ENCODE measurements around the gene ATP6V1B1. TPM values are rescaled to one million over a fixed set of nuclear protein-coding genes. Genes with fewer than 3 reads are reported as not detected.

Gene ATP6V1B1
- total and polyA plus RNA-seq, 10 of the 15 experiments (the other 5 are each of a cell fraction or from before 2014, with no cell fraction given): not detected

- TF ChIP-seq ETV6 (conservative IDR thresholded peaks at IDR 0.05 in 1 of 2, IDR thresholded peaks at IDR 0.05 in 1 of 2; ENCODE audit: borderline replicate concordance in 1 of 2, low read depth in 1 of 2) (peak in 1 of 2 experiments; percentile 79; a peak in 2 of 4 replicates), HCFC1 (IDR thresholded peaks at IDR 0.05; ENCODE audit: low read length) (no peak), IKZF2 (IDR thresholded peaks at IDR 0.05) (peak; percentile 40 to 51; a peak in 1 of 4 replicates), ATF7 (IDR thresholded peaks at IDR 0.05; ENCODE audit: low read depth) (0 out of 2 replicates have a peak, but pooled peaks have one; percentile 18), CTCF (IDR thresholded peaks at IDR 0.05 in 2 of 3, conservative IDR thresholded peaks at IDR 0.05 in 1 of 3; ENCODE audit: control insufficient read depth in 2 of 3, extremely low read depth in 1 of 3, insufficient read depth in 1 of 3, low read depth in 3 of 3, low read length in 3 of 3) (peak; percentile 88 to 93 (median 91)), ZNF592 (IDR thresholded peaks at IDR 0.05) (no peak), SIN3A (IDR thresholded peaks at IDR 0.05; ENCODE audit: low read depth, low read length) (no peak), NFYA (IDR thresholded peaks at IDR 0.05; ENCODE audit: borderline replicate concordance, low read depth, low read length) (no peak), NRF1 (conservative IDR thresholded peaks at IDR 0.05; ENCODE audit: low read depth, low read length) (no peak), TCF3 (IDR thresholded peaks at IDR 0.05; ENCODE audit: borderline replicate concordance, insufficient read depth, low read depth, low read length) (no peak), SMARCA5 (IDR thresholded peaks at IDR 0.05) (peak; percentile 72; the same call in 1 of the 2 replicates), RAD21 (IDR thresholded peaks at IDR 0.05; ENCODE audit: insufficient read depth, low read depth, low read length) (peak; percentile 48), GABPA (IDR thresholded peaks at IDR 0.05; ENCODE audit: low read depth) (peak; percentile 76), STAT1 (conservative IDR thresholded peaks at IDR 0.05) (0 out of 2 replicates have a peak, but pooled peaks have one; percentile 34), HDAC2 (IDR thresholded peaks at IDR 0.05) (no peak), NKRF (conservative IDR thresholded peaks at IDR 0.05) (no peak), TAF1 (IDR thresholded peaks at IDR 0.05; ENCODE audit: borderline replicate concordance, low read depth, low read length) (peak; percentile 45; the same call in 1 of the 2 replicates), FOXK2 (IDR thresholded peaks at IDR 0.05) (no peak), SPI1 (IDR thresholded peaks at IDR 0.05; ENCODE audit: borderline replicate concordance, insufficient read depth, low read depth, low read length) (peak; percentile 19; the same call in 1 of the 2 replicates), NFXL1 (IDR thresholded peaks at IDR 0.05; ENCODE audit: borderline replicate concordance) (no peak), EP300 (IDR thresholded peaks at IDR 0.05; ENCODE audit: borderline replicate concordance in 1 of 2, control insufficient read depth in 1 of 2, low read depth in 2 of 2, low read length in 2 of 2) (no peak)
Observed at GRCh38 chr2:71000780-71001591, 65.3 kb downstream of the ATP6V1B1 start (continued).

Data from GM12878 (cell line).